Stimulated activated memory B cell treated with anti-CD40 and anti-IgM and Interleukin-4, amounts not matched to agents 10 μg/mL and 1 μg/mL and 100 μg/mL, for 72 hours (primary cell): ENCODE data around the gene ATXN7L1.

Experiments
- ATAC-seq: fragments of 150-1000 bp; cut with Tn5 transposase; 2 replicates; pipeline ENCODE4 v1.10.0; 2021
- H3K27ac Mint-ChIP-seq: one replicate; pipeline ENCODE4 v1.8.0; 2022; ENCODE audit warnings: mild to moderate bottlenecking, mixed read lengths
- H3K27me3 Mint-ChIP-seq: one replicate; pipeline ENCODE4 v1.8.0; 2022; ENCODE audit warnings: mixed read lengths
- H3K36me3 Mint-ChIP-seq: one replicate; pipeline ENCODE4 v1.8.0; 2022; ENCODE audit warnings: mixed read lengths
- H3K4me1 Mint-ChIP-seq: one replicate; pipeline ENCODE4 v1.8.0; 2022; ENCODE audit warnings: mixed read lengths
- H3K4me3 Mint-ChIP-seq: one replicate; pipeline ENCODE4 v1.8.0; 2022; ENCODE audit warnings: mild to moderate bottlenecking, moderate library complexity, mixed read lengths
- H3K9me3 Mint-ChIP-seq: one replicate; pipeline ENCODE4 v1.8.0; 2022; ENCODE audit warnings: mixed read lengths

Gene ATXN7L1, protein sequence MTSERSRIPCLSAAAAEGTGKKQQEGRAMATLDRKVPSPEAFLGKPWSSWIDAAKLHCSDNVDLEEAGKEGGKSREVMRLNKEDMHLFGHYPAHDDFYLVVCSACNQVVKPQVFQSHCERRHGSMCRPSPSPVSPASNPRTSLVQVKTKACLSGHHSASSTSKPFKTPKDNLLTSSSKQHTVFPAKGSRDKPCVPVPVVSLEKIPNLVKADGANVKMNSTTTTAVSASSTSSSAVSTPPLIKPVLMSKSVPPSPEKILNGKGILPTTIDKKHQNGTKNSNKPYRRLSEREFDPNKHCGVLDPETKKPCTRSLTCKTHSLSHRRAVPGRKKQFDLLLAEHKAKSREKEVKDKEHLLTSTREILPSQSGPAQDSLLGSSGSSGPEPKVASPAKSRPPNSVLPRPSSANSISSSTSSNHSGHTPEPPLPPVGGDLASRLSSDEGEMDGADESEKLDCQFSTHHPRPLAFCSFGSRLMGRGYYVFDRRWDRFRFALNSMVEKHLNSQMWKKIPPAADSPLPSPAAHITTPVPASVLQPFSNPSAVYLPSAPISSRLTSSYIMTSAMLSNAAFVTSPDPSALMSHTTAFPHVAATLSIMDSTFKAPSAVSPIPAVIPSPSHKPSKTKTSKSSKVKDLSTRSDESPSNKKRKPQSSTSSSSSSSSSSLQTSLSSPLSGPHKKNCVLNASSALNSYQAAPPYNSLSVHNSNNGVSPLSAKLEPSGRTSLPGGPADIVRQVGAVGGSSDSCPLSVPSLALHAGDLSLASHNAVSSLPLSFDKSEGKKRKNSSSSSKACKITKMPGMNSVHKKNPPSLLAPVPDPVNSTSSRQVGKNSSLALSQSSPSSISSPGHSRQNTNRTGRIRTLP

DNA sequence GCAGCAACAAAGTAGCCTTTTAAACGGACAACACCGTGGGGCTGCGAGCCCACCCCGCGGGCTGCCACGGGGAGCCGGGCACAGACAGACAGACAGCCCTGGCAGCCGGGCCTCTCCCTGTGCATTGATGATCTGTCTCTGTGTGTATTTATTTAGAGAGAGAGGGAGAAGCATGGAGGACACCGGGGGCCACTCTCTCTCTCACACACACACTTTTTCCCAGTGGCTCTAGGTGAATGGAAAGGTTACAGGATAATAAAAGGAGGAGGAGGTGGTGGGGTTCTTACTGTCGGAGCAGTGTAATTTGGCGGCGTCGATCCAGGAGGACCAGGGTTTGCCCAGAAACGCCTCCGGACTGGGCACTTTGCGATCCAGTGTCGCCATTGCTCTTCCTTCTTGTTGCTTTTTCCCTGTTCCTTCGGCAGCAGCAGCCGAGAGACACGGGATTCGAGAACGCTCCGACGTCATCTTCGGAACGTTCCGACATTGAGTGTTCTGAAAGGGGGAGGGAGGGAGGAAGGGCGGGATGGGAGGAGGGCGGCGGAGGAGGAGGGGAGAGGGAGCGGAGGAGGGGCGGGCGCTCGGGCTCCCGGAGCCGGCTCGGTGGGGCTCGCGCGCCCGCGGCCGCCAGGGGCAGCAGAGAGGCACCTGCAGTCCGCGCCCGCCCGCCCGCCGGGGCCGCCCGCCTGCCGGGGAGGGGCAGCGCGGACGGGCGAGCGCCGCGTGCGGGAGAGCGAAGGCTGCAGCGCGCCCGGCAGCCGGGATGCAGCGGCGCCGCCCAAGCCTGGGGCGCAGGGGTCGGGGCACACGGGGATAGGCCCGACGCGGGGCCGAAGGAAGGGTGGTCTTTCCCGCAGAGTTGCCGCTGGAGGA lies at the start of gene ATXN7L1:
ATXN7L1 (minus strand) TSS at position 509 of the 873 bp plus-strand sequence; CDS start at position 468, 41 bp downstream.
- Mint-ChIP-seq H3K9me3 (no peaks in the 10 kb centered on the region), H3K4me1 (peaks cover 27% of the 10 kb centered on the region), H3K27me3 (no peaks in the 10 kb centered on the region), H3K4me3 (peak within 1 kb of the TSS; percentile 89), H3K36me3 (no peaks in the 10 kb centered on the region), H3K27ac (peak within 1 kb of the TSS; percentile 85)
- peak; percentile 96 for ATAC-seq

DNA sequence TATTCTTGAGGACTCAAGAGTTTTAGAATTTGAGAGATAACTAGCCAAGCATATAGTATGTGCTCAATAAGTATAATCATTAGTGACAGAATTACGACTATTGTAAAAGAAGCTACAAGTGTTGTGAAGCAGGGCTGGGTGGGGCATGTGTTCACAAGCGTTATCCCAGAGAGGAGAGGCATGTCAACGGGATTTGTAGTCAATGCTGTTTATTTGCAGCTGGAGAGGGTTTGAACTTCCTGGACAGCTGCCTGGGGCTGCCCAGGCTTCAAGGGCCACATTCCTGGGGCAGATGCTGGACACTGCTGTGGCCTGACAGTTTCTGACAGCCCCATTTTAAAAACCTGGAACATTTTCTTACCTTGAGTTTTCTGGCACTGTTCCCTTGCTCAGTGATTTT lies 49.7 kb upstream of the ATXN7L1 start:
- no peak overlapping the region for H3K27ac Mint-ChIP-seq
- ATAC-seq, result no peak
- H3K4me1 Mint-ChIP-seq, result peaks cover 5% of the 10 kb centered on the region
- H3K36me3 Mint-ChIP-seq, result peaks cover 6% of the 10 kb centered on the region
- peaks cover 4% of the 10 kb centered on the region for H3K9me3 Mint-ChIP-seq
- no peak overlapping the region for H3K4me3 Mint-ChIP-seq
- H3K27me3 Mint-ChIP-seq, result no peaks in the 10 kb centered on the region

DNA sequence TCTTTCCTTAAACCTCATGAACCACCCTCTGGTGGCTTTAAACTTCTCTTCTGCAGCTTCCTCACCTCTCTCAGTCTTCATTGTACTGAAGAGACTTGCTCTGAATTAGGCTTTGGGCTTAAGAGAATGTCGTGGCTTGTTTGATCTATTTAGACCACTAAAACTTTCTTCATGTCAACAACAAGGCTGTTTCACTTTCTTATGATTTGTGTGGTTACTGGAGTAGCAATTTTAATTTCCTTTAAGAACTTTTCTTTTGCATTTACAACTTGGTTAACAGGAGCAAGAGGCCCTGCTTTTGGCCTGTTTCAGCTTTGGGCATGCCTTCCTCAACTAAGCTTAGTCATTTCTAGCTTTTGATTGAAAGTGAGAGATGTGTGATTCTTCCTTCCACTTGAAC lies 48.5 kb upstream of the ATXN7L1 start:
- H3K27ac Mint-ChIP-seq, result no peak overlapping the region
- peaks cover 5% of the 10 kb centered on the region for H3K4me1 Mint-ChIP-seq
- peak; percentile 60 for ATAC-seq
- peaks cover 3% of the 10 kb centered on the region for H3K27me3 Mint-ChIP-seq
- peaks cover 4% of the 10 kb centered on the region for H3K9me3 Mint-ChIP-seq
- H3K36me3 Mint-ChIP-seq, result peaks cover 6% of the 10 kb centered on the region
- no peak overlapping the region for H3K4me3 Mint-ChIP-seq

DNA sequence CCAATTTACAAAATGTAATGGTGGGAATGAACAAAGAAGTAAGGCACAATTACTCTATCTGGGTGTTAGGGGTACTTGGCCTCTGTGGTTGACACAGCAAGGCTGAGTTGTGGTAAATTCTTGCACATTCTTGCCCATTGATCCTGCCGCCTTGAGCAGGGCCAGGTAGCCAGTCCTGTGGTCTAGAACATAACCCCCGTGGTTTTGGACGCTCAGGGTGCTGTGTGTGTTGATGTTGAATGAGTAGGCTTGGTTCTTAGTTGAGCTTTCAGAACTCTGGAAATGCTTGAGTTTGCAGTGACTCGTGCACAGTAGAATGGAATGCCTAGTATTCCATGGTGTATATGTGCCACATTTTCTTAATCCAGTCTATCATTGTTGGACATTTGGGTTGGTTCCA lies 44.4 kb upstream of the ATXN7L1 start:
- H3K27me3 Mint-ChIP-seq, result peaks cover 10% of the 10 kb centered on the region
- no peak for ATAC-seq
- H3K4me1 Mint-ChIP-seq, result peaks cover 5% of the 10 kb centered on the region
- H3K4me3 Mint-ChIP-seq, result no peak overlapping the region
- H3K36me3 Mint-ChIP-seq, result peaks cover 6% of the 10 kb centered on the region
- no peak overlapping the region for H3K27ac Mint-ChIP-seq
- H3K9me3 Mint-ChIP-seq, result peaks cover 4% of the 10 kb centered on the region

DNA sequence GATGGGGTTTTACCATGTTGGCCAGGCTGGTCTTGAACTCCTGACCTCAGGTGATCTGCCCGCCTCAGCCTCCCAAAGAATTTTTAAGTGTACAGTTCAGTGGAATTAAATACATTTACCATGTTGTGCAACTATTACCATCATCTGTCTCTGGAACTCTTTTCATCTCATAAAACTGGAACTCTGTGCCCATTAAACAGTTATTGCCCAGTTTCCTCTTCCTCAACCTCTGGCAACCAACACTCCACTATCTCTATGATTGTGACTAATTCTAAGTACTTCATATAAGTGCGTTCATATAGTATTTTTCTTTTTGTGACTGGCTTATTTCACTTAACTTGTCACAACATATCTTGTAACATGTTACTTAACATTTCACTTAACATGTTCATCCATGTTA lies 41.3 kb upstream of the ATXN7L1 start:
- no peaks in the 10 kb centered on the region for H3K36me3 Mint-ChIP-seq
- H3K27me3 Mint-ChIP-seq, result peaks cover 10% of the 10 kb centered on the region
- no peak overlapping the region for H3K4me3 Mint-ChIP-seq
- H3K4me1 Mint-ChIP-seq, result no peaks in the 10 kb centered on the region
- no peaks in the 10 kb centered on the region for H3K9me3 Mint-ChIP-seq
- ATAC-seq, result no peak
- H3K27ac Mint-ChIP-seq, result no peak overlapping the region

DNA sequence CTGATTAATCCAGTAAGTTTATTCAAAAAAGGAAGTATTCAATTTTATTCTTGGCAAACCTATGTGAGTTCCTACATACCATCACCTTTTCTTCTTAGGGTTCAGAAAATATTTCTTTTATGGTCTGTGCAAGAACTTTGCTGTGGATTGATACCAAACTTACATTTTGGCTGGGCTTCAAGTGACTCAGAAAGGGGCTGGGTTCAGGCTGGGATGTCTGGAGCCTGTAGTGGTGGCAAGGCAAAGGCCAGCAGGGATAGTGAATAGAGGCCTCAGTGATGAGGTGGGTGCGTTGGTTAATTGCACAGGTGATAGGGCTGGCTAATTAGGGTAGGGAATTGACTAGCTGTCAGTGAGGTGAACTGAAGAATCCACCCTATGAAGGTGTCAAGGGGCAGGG lies 40.2 kb upstream of the ATXN7L1 start:
- ATAC-seq, result no peak
- Mint-ChIP-seq H3K27ac (no peak overlapping the region), H3K4me3 (no peak overlapping the region), H3K4me1 (no peaks in the 10 kb centered on the region), H3K27me3 (peaks cover 10% of the 10 kb centered on the region), H3K36me3 (no peaks in the 10 kb centered on the region), H3K9me3 (no peaks in the 10 kb centered on the region)

DNA sequence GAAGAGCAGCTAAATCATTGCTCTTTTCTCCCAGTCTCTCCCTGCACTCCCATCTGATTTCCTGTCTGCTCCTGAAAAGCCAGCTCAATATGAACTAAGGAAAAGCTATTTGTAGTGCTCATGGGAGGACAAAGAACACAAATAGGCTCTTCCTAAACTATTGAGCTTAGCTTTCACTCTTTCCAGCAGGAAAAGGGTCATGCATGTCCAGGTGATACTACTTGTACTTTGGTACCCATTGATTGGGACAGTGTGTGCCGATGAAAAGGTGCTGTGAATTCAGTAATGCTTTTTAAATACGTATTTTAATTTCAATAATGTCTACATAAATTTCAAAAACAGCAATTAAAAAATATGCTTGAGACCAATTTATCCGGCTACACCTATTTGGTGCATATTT lies 37.5 kb upstream of the ATXN7L1 start:
- ATAC-seq, result no peak
- no peak overlapping the region for H3K27ac Mint-ChIP-seq
- H3K4me1 Mint-ChIP-seq, result no peaks in the 10 kb centered on the region
- peaks cover 4% of the 10 kb centered on the region for H3K36me3 Mint-ChIP-seq
- no peak overlapping the region for H3K4me3 Mint-ChIP-seq
- H3K9me3 Mint-ChIP-seq, result peaks cover 2% of the 10 kb centered on the region
- no peaks in the 10 kb centered on the region for H3K27me3 Mint-ChIP-seq

DNA sequence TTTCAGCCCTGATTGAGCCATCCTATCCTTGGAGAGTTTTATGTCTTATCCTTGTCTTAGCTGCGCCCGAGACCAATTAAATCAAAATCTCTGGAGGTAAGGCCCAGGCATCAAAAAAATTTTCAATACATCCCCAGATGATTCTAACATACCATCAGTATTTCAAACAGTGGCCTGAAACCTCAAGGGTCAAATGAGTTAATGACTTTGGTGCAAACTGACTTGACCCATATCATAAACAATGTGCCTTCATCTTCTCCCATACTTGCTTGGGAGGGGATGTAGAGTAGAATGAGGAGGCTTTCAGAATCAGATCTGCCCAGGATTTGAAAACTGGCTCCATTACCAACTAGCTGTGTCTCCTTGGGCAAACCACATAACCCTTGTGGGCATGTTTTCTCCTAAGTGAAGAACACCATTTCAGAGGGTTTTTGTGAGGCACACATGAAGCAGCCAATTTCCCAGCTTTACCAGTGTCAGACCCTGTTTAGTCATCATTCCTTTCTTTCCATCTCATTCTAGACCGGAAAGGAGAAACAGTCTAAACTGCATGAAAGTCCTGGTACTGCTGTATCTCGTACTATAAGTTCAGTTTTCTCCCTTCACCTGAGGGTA lies 35.7 kb upstream of the ATXN7L1 start:
- ATAC-seq, result no peak
- Mint-ChIP-seq H3K4me3 (no peak overlapping the region), H3K9me3 (peaks cover 2% of the 10 kb centered on the region), H3K27me3 (no peaks in the 10 kb centered on the region), H3K27ac (no peak overlapping the region), H3K4me1 (no peaks in the 10 kb centered on the region), H3K36me3 (peaks cover 4% of the 10 kb centered on the region)

DNA sequence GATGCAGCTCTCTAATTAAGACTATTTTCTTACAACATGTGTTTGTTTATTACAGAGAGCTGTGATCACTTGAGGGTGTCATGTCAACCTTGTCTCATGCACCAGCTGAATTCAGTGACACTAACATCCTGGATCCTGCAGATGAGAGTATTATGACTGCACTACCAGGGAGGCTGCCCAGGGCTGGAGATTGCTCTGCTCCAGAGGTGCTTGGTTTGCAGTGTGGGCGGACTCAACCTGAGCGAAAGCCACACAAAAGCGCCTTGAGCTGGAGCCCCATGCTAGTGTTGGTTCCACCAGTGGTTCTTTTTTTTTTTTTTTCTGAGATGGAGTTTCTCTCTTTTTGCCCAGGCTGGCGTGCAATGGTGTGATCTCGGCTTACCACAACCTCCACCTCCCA lies 33.8 kb upstream of the ATXN7L1 start:
- no peak for ATAC-seq
- Mint-ChIP-seq H3K4me1 (no peaks in the 10 kb centered on the region), H3K27ac (no peak overlapping the region), H3K9me3 (peaks cover 2% of the 10 kb centered on the region), H3K36me3 (peaks cover 4% of the 10 kb centered on the region), H3K4me3 (no peak overlapping the region), H3K27me3 (no peaks in the 10 kb centered on the region)

DNA sequence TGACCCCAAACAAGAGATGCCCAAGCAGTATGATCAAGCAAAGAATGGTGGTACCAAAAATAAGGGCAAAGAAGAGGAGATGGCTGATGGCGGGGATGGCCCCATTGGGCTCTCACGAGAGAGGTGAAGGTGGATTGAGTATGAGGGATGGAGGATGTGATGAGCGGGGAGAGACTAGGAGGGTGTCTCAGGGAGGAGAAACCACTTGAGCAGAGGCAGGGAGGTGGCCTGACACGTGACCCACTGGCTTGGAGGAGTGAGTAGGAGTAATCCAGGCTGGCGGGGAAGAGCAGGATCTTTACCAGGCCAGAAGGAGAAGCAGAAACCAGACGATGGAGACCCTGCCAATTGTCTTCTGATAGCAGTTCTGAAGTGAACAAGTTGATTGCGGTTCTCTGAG lies 33.3 kb upstream of the ATXN7L1 start:
- no peaks in the 10 kb centered on the region for H3K27me3 Mint-ChIP-seq
- no peak overlapping the region for H3K4me3 Mint-ChIP-seq
- H3K4me1 Mint-ChIP-seq, result no peaks in the 10 kb centered on the region
- peaks cover 2% of the 10 kb centered on the region for H3K9me3 Mint-ChIP-seq
- H3K36me3 Mint-ChIP-seq, result peaks cover 4% of the 10 kb centered on the region
- no peak for ATAC-seq
- no peak overlapping the region for H3K27ac Mint-ChIP-seq

DNA sequence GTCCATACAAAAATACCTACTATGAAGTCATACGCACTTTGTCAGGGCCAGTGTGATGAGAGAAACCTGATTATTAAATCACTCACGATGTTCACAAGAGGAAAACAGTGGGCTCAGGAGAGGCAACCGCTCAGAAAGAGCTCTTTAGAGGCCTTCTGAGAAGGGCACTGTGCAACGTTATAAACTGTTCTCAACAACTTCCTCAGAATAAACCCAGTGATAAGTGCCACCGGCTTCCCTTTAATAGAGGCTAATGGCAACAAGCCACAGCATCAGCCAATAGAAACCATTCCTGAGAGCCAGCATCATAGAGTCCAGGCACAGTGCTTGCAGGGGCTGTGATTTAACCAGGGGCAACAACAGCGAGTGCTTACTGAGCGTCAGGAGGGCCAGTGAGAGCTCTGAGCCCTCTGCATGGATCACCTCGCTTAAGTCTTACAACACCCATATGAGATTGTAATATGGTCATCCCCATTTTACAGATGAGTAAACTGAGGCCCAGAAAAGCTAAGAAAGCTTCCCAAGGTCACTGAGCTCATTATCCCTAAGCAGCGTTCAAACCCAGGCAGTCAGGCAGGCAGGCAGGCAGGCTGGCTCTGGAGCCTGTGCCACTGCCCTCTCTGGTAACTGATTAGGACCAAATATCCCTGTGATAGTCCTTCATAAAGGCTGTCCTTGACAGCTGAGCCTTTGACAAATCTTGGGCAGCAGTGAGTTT lies 30.9 kb upstream of the ATXN7L1 start:
- peaks cover 4% of the 10 kb centered on the region for H3K36me3 Mint-ChIP-seq
- H3K27ac Mint-ChIP-seq, result no peak overlapping the region
- H3K4me3 Mint-ChIP-seq, result no peak overlapping the region
- H3K27me3 Mint-ChIP-seq, result no peaks in the 10 kb centered on the region
- peaks cover 2% of the 10 kb centered on the region for H3K9me3 Mint-ChIP-seq
- no peak for ATAC-seq
- H3K4me1 Mint-ChIP-seq, result no peaks in the 10 kb centered on the region

DNA sequence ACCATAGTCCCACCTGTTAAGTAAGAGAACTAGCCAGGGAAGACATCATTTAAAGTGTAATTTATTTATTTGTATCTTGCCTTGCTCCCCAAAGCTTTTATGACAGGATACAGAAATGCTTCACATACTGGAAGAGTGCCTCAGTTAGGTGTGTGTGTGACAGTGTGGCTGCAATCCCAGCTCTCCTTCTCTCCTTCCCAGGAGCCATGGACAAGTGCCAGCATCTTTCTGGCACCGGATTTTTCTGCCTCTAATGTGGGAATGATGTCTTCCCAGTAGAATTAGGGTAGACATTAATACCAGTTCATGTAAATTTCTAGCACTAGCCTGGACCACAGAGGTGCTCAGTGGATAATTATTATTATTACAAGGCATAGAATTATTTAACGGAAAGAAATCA lies 30.3 kb upstream of the ATXN7L1 start:
- H3K4me1 Mint-ChIP-seq, result no peaks in the 10 kb centered on the region
- H3K27me3 Mint-ChIP-seq, result no peaks in the 10 kb centered on the region
- H3K9me3 Mint-ChIP-seq, result peaks cover 2% of the 10 kb centered on the region
- no peak overlapping the region for H3K4me3 Mint-ChIP-seq
- H3K36me3 Mint-ChIP-seq, result peaks cover 4% of the 10 kb centered on the region
- no peak overlapping the region for H3K27ac Mint-ChIP-seq
- ATAC-seq, result no peak

DNA sequence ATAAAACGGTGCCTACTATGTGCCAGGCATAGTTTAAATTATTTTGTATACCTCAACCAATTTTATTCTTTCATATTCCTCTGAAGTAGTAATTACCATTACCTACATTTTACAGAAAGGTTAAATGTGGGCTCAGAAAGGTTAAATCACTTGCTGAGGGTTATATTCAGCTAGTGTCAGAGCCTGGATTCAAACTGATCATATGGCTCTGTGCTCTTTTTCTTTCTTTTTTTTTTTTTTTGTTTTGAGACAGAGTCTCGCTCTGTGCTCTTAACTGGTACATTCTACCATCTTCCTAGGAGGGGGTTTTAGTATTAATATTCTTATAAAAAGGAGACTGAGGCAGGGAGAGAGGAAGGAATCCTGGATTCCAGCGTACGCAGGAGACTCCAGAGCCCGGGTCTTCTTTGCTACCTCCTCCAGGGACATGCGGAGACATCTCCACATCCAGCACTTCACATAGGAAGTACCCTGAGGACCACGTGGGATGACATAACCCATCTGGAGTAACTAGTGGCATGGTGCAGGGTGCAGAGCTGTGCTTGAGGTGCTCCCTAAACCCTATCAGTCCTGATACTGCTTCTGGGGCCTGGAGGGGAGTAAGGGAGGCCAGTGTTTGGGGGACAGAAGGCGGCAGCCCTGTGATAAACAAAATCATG lies 29.6 kb upstream of the ATXN7L1 start:
- Mint-ChIP-seq H3K4me3 (no peak overlapping the region), H3K36me3 (peaks cover 2% of the 10 kb centered on the region), H3K27me3 (no peaks in the 10 kb centered on the region), H3K27ac (no peak overlapping the region), H3K9me3 (peaks cover under 1% of the 10 kb centered on the region), H3K4me1 (no peaks in the 10 kb centered on the region)
- ATAC-seq, result no peak
